Cardiac muscle cell (in vitro differentiated cells and primary cell): ENCODE measurements around the gene GJA9. TPM values are rescaled to one million over a fixed set of nuclear protein-coding genes. Genes with fewer than 3 reads are reported as not detected.

Experiments
- DNase-seq, 2 donors: peaks; one replicate each; pipeline versions ENCODE4 v3.0.0 to v3.0.0-alpha.2; 2010 to 2017; ENCODE audit warnings: low read depth in 1 of 2, low spot score in 1 of 2
- H3K27ac ChIP-seq: fragments of 200-600 bp; sonication (generic); 2 replicates; pipeline ENCODE4 v1.5.1; 2016
- H3K27me3 ChIP-seq: fragments of 200-600 bp; sonication (generic); 2 replicates; pipeline ENCODE4 v1.6.0; 2016; ENCODE audit warnings: control low read depth
- H3K36me3 ChIP-seq: fragments of 200-600 bp; sonication (generic); 2 replicates; pipeline ENCODE4 v1.5.1; 2016; ENCODE audit warnings: control low read depth
- H3K4me1 ChIP-seq: fragments of 200-600 bp; sonication (generic); 2 replicates; pipeline ENCODE4 v1.8.1; 2017; ENCODE audit warnings: low read depth, mild to moderate bottlenecking, mixed run types
- H3K4me3 ChIP-seq: fragments of 200-600 bp; sonication (generic); 2 replicates; pipeline ENCODE4 v1.5.1; 2016; ENCODE audit warnings: mild to moderate bottlenecking
- H3K9me3 ChIP-seq: fragments of 200-600 bp; sonication (generic); 2 replicates; pipeline ENCODE4 v1.5.1; 2017; ENCODE audit warnings: low read depth, mild to moderate bottlenecking, control low read depth
- CTCF ChIP-seq: IDR thresholded peaks from 2 replicates; pipeline ENCODE4 v1.5.1; 2012; ENCODE audit warnings: low read depth, mild to moderate bottlenecking, low read length
- polyA plus RNA-seq: library from polyadenylated mRNA; unstranded; fragments of >200 nt; fragmentation: Nextera tagmentation; extraction: Ambion mirVana; gene quantifications from 2 replicates; pipeline ENCODE4 v1.2.1, GENCODE V29; 2016
- total RNA-seq: library from RNA; depleted of rRNA; stranded (reverse); fragments of >200 nt; gene quantifications from 2 replicates; pipeline ENCODE4 v1.2.3, GENCODE V29; 2016

The GJA9 gene
- total and polyA plus RNA-seq, 2 experiments from 2014 or later = not detected

- peak within 1 kb of the TSS; percentile 20 for H3K27ac ChIP-seq
- DNase-seq = peak; percentile 96 to 97
- H3K9me3 ChIP-seq = no peaks in the 10 kb centered on the region
- H3K4me1 ChIP-seq = peaks cover 5% of the 10 kb centered on the region
- no peak for TF ChIP-seq CTCF
- peak within 1 kb of the TSS; percentile 73 for H3K4me3 ChIP-seq
- no peaks in the 10 kb centered on the region for H3K36me3 ChIP-seq
- H3K27me3 ChIP-seq = no peaks in the 10 kb centered on the region
Observed at GRCh38 chr1:38873027-38873969, 8.1 kb downstream of the GJA9 start, which contains the start of gene MYCBP. Gene MYCBP, minus strand, starts transcription at chr1:38873348. Its CDS starts 43 bp downstream, at chr1:38873305.

GRCh38 chr1:38872401-38873026 lies 8.9 kb downstream of the GJA9 start:
- Histone ChIP-seq H3K36me3 (no peaks in the 10 kb centered on the region), H3K4me1 (peaks cover 5% of the 10 kb centered on the region), H3K9me3 (no peaks in the 10 kb centered on the region), H3K27me3 (no peaks in the 10 kb centered on the region), H3K27ac (peak overlapping the region; percentile 19), H3K4me3 (peak overlapping the region; percentile 73)
- TF ChIP-seq CTCF = no peak
- DNase-seq = peak; percentile 32 to 38

DNA sequence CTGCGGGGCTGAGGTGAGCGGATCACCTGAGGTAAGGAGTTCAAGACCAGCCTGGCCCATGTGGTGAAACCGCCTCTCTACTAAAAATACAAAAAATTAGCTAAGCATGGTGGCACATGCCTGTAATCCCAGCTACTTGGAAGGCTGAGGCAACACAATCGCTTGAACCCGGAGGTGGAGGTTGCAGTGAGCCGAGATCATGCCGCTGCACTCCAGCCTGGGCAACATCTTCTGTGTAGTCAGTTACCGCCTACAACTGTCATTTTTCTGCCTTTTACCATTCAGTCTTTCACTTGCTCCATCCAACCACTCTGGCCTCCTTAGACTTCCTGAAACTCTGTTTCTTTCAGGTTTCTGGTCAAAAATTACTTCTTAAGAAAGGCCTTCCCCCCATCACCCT lies 10.4 kb downstream of the GJA9 start:
- H3K27me3 ChIP-seq = no peaks in the 10 kb centered on the region
- DNase-seq = no peak
- no peak overlapping the region for H3K4me3 ChIP-seq
- no peak for TF ChIP-seq CTCF
- no peaks in the 10 kb centered on the region for H3K9me3 ChIP-seq
- peaks cover 5% of the 10 kb centered on the region for H3K4me1 ChIP-seq
- no peak overlapping the region for H3K27ac ChIP-seq
- H3K36me3 ChIP-seq = no peaks in the 10 kb centered on the region

GRCh38 chr1:38867208-38867607 lies 14.2 kb downstream of the GJA9 start:
- Histone ChIP-seq H3K4me3 (no peak overlapping the region), H3K27me3 (no peaks in the 10 kb centered on the region)
- DNase-seq = no peak

More at GRCh38 chr1:38867208-38867607, 14.2 kb downstream of the GJA9 start:
- H3K9me3 ChIP-seq = no peaks in the 10 kb centered on the region
- H3K27ac ChIP-seq = no peak overlapping the region
- H3K36me3 ChIP-seq = no peaks in the 10 kb centered on the region
- no peaks in the 10 kb centered on the region for H3K4me1 ChIP-seq
- no peak for TF ChIP-seq CTCF
